IMR-90 (cell line): ENCODE measurements around the gene ELL3. TPM values are rescaled to one million over a fixed set of nuclear protein-coding genes. Genes with fewer than 3 reads are reported as not detected.

Experiments
- ATAC-seq: fragments of 200-7000 bp; cut with Tn5 transposase; 2 replicates; pipeline ENCODE4 v1.9.1; 2020; ENCODE audit warnings: low read depth, mild to moderate bottlenecking, moderate library complexity
- BruUV-seq: library from RNA; stranded (reverse); fragments of 400-500 nt; replicated peaks from 2 replicates; lab custom pipeline; 2021; lab: Mats Ljungman, UMichigan
- CTCF ChIA-PET: fragments of 300-600 bp; formaldehyde crosslinking; extraction: SDS; loops from one replicate; lab custom pipeline; 2021; ENCODE audit warnings: antibody characterized with exemption; lab: Yijun Ruan, JAX
- POLR2A ChIA-PET: fragments of 300-600 bp; sonication (Branson Sonifier 250); formaldehyde crosslinking; loops from one replicate; lab custom pipeline; 2022; ENCODE audit warnings: antibody characterized with exemption; ENCODE audit not compliant: unreplicated experiment; lab: Charles Lee
- DNase-seq: peaks from one replicate; pipeline ENCODE4 v3.0.0; 2013
- H2AFZ ChIP-seq: replicated peaks from 2 replicates; pipeline ENCODE3; 2013; ENCODE audit warnings: low read length, mild to moderate bottlenecking; ENCODE audit not compliant: poor library complexity
- H2AK5ac ChIP-seq: 2 replicates; pipeline ENCODE4 v1.6.1; 2013; ENCODE audit warnings: low read depth, low read length, inconsistent platforms
- H2AK9ac ChIP-seq: replicated peaks from 2 replicates; pipeline ENCODE3; 2013; ENCODE audit warnings: mild to moderate bottlenecking, low read depth, low read length, moderate library complexity; ENCODE audit not compliant: poor library complexity
- H2BK120ac ChIP-seq: 2 replicates; pipeline ENCODE4 v1.6.1; 2013; ENCODE audit warnings: low read depth, low read length, inconsistent platforms
- H2BK15ac ChIP-seq: 3 replicates; pipeline ENCODE4 v1.6.1; 2013; ENCODE audit warnings: low read depth, low read length, inconsistent platforms
- H2BK20ac ChIP-seq: 2 replicates; pipeline ENCODE4 v1.6.1; 2013; ENCODE audit warnings: low read depth, mild to moderate bottlenecking, inconsistent platforms, low read length, moderate library complexity
- H2BK5ac ChIP-seq: 2 replicates; pipeline ENCODE4 v1.6.1; 2013; ENCODE audit warnings: mild to moderate bottlenecking, low read depth, low read length, inconsistent platforms; ENCODE audit not compliant: poor library complexity, severe bottlenecking
- H3K14ac ChIP-seq: replicated peaks from 2 replicates; pipeline ENCODE4 v1.6.1; 2013; ENCODE audit warnings: low read depth, low read length, inconsistent platforms
- H3K18ac ChIP-seq: 2 replicates; pipeline ENCODE4 v1.6.1; 2013; ENCODE audit warnings: low read depth, low read length, control low read depth
- H3K23ac ChIP-seq: 2 replicates; pipeline ENCODE4 v1.6.1; 2013; ENCODE audit warnings: low read depth, low read length, inconsistent platforms
- H3K27ac ChIP-seq: 2 replicates; pipeline ENCODE4 v1.5.1; 2013; ENCODE audit warnings: mild to moderate bottlenecking, control low read depth, low read length; ENCODE audit not compliant: insufficient read depth
- H3K27me3 ChIP-seq: 2 replicates; pipeline ENCODE4 v1.6.1; 2013; ENCODE audit warnings: low read length; ENCODE audit not compliant: control insufficient read depth, insufficient read depth
- H3K36me3 ChIP-seq: 2 replicates; pipeline ENCODE4 v1.6.1; 2013; ENCODE audit warnings: low read length, mixed read lengths; ENCODE audit not compliant: control insufficient read depth, insufficient read depth
- H3K4ac ChIP-seq: 2 replicates; pipeline ENCODE4 v1.6.1; 2013; ENCODE audit warnings: low read depth, low read length, inconsistent platforms
- H3K4me1 ChIP-seq: 2 replicates; pipeline ENCODE4 v1.6.1; 2013; ENCODE audit warnings: low read length, mixed read lengths; ENCODE audit not compliant: control insufficient read depth, insufficient read depth
- H3K4me2 ChIP-seq: 2 replicates; pipeline ENCODE4 v1.6.1; 2013; ENCODE audit warnings: low read depth, mild to moderate bottlenecking, control low read depth, low read length, moderate library complexity
- H3K4me3 ChIP-seq: 2 replicates; pipeline ENCODE4 v1.5.1; 2013; ENCODE audit warnings: low read depth, mild to moderate bottlenecking, control low read depth, low read length, moderate library complexity; ENCODE audit not compliant: insufficient read depth
- H3K56ac ChIP-seq: 2 replicates; pipeline ENCODE4 v1.6.1; 2013; ENCODE audit warnings: low read length, inconsistent platforms; ENCODE audit not compliant: insufficient read depth; ENCODE audit errors: extremely low read depth
- H3K79me1 ChIP-seq, 2 experiments: 2 replicates each; pipeline ENCODE4 v1.6.1; 2013; ENCODE audit warnings: low read length in 2 of 2, inconsistent platforms in 1 of 2, low read depth in 1 of 2
- H3K9ac ChIP-seq: 2 replicates; pipeline ENCODE4 v1.6.1; 2013; ENCODE audit warnings: low read depth, low read length, control low read depth
- H3K9me1 ChIP-seq: 2 replicates; pipeline ENCODE4 v1.6.1; 2013; ENCODE audit warnings: low read length, inconsistent platforms; ENCODE audit not compliant: insufficient read depth
- H3K9me3 ChIP-seq: 2 replicates; pipeline ENCODE4 v1.6.1; 2013; ENCODE audit warnings: low read length; ENCODE audit not compliant: control insufficient read depth, insufficient read depth
- H4K20me1 ChIP-seq: 2 replicates; pipeline ENCODE4 v1.6.1; 2013; ENCODE audit warnings: low read length, inconsistent platforms; ENCODE audit not compliant: insufficient read depth
- H4K5ac ChIP-seq: 2 replicates; pipeline ENCODE4 v1.6.1; 2013; ENCODE audit warnings: mild to moderate bottlenecking, low read depth, low read length, control low read depth
- H4K8ac ChIP-seq, 2 experiments: 2 replicates each; pipeline ENCODE4 v1.6.1; 2013; ENCODE audit warnings: low read depth in 2 of 2, low read length in 2 of 2, control low read depth in 1 of 2, inconsistent platforms in 1 of 2
- H4K91ac ChIP-seq: 2 replicates; pipeline ENCODE4 v1.6.1; 2013; ENCODE audit warnings: low read depth, low read length, inconsistent platforms; ENCODE audit not compliant: insufficient read depth
- NFE2L2 ChIP-seq: fragments of 150-350 bp; IDR thresholded peaks from 2 replicates; pipeline ENCODE4 v1.6.1; 2016; ENCODE audit warnings: low read depth, mild to moderate bottlenecking, low read length
- RCOR1 ChIP-seq: IDR thresholded peaks from 2 replicates; pipeline ENCODE4 v1.6.1; 2012; ENCODE audit warnings: mild to moderate bottlenecking, low read length, improper control_type of control experiment; ENCODE audit not compliant: insufficient replicate concordance
- SMC3 ChIP-seq: fragments of 150-350 bp; IDR thresholded peaks from 2 replicates; pipeline ENCODE4 v1.6.1; 2016; ENCODE audit warnings: low read depth, mild to moderate bottlenecking, antibody characterized with exemption, low read length, moderate library complexity
- WGBS, 2 experiments: methylation state at CpG; one replicate each; pipeline versions ENCODE4 v1.1.5 to v1.1.7; 2013; ENCODE audit warnings: missing lambda C conversion rate in 2 of 2; ENCODE audit not compliant: insufficient read length in 1 of 2; ENCODE audit errors: extremely low coverage in 2 of 2; 5-methylcytosine and 5-hydroxymethylcytosine counted together
- dilution Hi-C: fragments of 300-500 bp; cut with HindIII; formaldehyde crosslinking; loops from one replicate; pipeline ENCODE4 v1.14.3; 2018; ENCODE audit warnings: low sequenced_read_pairs; ENCODE audit not compliant: unreplicated experiment
- in situ Hi-C: fragments of 300-500 bp; cut with MboI; formaldehyde crosslinking; loops from 3 replicates; pipeline ENCODE4 v1.14.3; 2019; ENCODE audit warnings: low sequenced_read_pairs, inconsistent platforms, mixed read lengths
- intact Hi-C: fragments of 100-400 bp; cut with micrococcal nuclease; formaldehyde crosslinking; loops from 2 replicates; pipeline ENCODE4 v1.10.0; 2022
- polyA plus RNA-seq, 3 experiments: library from polyadenylated mRNA; depleted of rRNA; stranded (reverse); fragments of >200 nt; gene quantifications; 2 replicates each; pipeline ENCODE4 v1.2.3, GENCODE V29; 2012; ENCODE audit warnings: low replicate concordance in 1 of 3
- total RNA-seq: library from RNA; depleted of rRNA; stranded (reverse); fragments of >200 nt; gene quantifications from 2 replicates; pipeline ENCODE4 v1.2.3, GENCODE V29; 2012
- TF ChIP-seq, protein P1 (sequence below): fragments of 150-350 bp; IDR thresholded peaks from 2 replicates; pipeline ENCODE4 v1.6.1; 2017; ENCODE audit warnings: mild to moderate bottlenecking, antibody characterized with exemption, low read length, low read depth

Gene ELL3
- total and polyA plus RNA-seq, 2 of the 4 experiments (the other 2 are of a cell fraction) = 1.2 to 1.6 TPM

DNA sequence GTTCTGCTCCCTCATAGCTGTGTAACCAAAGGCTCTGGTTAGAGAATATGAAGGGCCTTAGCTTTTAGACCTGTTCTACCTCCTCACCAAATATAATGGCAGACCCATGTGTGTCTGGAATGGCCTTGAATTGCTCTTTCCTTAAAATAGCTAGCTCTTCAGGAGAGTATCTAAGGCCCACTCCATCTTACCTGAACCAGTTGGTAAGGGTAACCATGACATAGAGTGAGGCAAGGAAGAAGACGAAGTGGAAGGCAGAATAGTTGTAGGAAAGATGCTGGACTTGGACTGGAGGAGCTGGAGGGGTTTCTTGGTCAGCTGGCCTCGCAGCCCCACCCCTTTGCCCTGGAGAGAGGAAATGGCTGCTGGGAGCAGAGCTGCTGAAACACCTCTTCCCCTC is 18.4 kb upstream of the ELL3 start:
- peaks cover 31 to 72% of the 10 kb centered on the region in 2 experiments for H3K79me1 ChIP-seq
- H3K27me3 ChIP-seq = no peaks in the 10 kb centered on the region
- H2BK5ac ChIP-seq = no peak overlapping the region
- intact Hi-C loops = no loop called here
- peaks cover 47% of the 10 kb centered on the region for H4K20me1 ChIP-seq
- H2BK15ac ChIP-seq = no peak overlapping the region
- POLR2A ChIA-PET = interaction anchor here (0.8 to 1.0 kb wide), 2 partner anchors 11 to 49 kb away, joined by 3 to 4 read pairs; partner anchors contain the start of gene PDIA3
- no peak for DNase-seq
- no peak overlapping the region for H3K27ac ChIP-seq
- H2AK9ac ChIP-seq = no peak overlapping the region
- H3K4me1 ChIP-seq = peaks cover 23% of the 10 kb centered on the region
- peaks cover 33% of the 10 kb centered on the region for H3K9me1 ChIP-seq
- no peak overlapping the region for H2BK20ac ChIP-seq
- H2BK120ac ChIP-seq = no peak overlapping the region
- no peak for ATAC-seq
- no peak overlapping the region for H3K56ac ChIP-seq
- 0 out of 2 replicates have a peak overlapping the region, but pooled peaks have one; percentile 24 for H3K14ac ChIP-seq
- H3K4me3 ChIP-seq = no peak overlapping the region
- H3K4me2 ChIP-seq = no peak overlapping the region
- H4K5ac ChIP-seq = no peak overlapping the region
- peak overlapping the region; percentile 64; the same call in 1 of the 2 replicates for H3K23ac ChIP-seq
- H4K91ac ChIP-seq = no peak overlapping the region
- H3K4ac ChIP-seq = no peak overlapping the region
- H2AK5ac ChIP-seq = no peak overlapping the region
- in situ Hi-C loops = no loop called here
- H3K18ac ChIP-seq = no peak overlapping the region
- TF ChIP-seq, protein P1, sequence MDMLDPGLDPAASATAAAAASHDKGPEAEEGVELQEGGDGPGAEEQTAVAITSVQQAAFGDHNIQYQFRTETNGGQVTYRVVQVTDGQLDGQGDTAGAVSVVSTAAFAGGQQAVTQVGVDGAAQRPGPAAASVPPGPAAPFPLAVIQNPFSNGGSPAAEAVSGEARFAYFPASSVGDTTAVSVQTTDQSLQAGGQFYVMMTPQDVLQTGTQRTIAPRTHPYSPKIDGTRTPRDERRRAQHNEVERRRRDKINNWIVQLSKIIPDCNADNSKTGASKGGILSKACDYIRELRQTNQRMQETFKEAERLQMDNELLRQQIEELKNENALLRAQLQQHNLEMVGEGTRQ = no peak
- TF ChIP-seq NFE2L2 = no peak
- TF ChIP-seq RCOR1 = no peak
- TF ChIP-seq SMC3 = no peak
- H2AFZ ChIP-seq = peak overlapping the region; percentile 14
- WGBS, 2 experiments = no CpG with 5 or more reads among the region's 2 CpGs
- dilution Hi-C loops = no loop called here
- CTCF ChIA-PET = no interaction called here
- H3K9ac ChIP-seq = no peak overlapping the region
- no peaks in the 10 kb centered on the region for H3K9me3 ChIP-seq
- no peak overlapping the region; a peak in 1 of 4 replicates for H4K8ac ChIP-seq
- H3K36me3 ChIP-seq = peaks cover 54% of the 10 kb centered on the region
- no TSS peak for BruUV-seq
